GDM1 (cell line): ENCODE data around the gene GNA15.

Experiments used
- DNase-seq: peaks from one replicate; lab custom pipeline; 2025; lab: John Stamatoyannopoulos, UW

Gene GNA15

DNA sequence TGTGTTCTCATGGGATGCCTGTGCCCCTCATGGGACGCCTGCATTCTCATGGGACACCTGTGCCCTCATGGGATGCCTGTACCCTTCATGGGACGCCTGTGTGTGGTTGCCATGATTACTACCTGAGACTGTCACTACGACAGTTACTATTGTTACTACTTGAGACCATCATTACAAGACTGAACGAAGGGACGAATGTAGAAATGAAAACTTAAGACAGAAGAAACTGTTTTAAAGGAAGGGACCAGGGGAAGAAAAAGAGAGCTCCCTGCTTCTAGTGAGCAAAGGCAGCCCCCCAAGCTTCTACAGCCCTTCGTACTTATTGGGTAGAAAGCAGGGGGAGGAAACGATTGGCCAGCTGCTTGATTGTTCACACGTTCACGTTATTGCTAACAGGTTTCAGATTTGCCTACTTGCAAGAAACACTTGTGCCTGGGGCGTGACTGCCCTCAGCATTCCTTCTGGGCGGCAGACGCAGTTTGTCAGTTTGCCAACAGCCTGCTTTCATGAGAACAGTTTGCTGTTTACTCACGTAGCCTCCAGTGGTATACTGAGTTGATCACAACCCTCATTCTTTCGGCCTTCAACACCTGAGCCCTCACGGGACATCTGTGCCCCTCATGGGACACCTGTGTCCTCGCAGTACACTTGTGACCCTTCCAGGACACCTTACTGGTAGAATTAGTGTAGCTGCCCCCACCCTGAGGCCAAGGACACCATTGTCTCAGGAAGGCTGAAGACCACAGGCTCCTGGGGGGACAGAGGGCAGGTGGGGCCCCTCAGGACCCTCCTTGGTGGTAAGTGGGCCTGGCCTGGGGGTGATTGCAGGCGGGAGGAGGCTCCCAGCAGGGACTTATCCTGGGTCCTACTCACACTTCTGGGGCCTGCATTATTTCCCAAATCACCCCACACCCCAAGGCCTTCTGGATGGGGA lies 40.2 kb downstream of the GNA15 start:
- no peak for DNase-seq

DNA sequence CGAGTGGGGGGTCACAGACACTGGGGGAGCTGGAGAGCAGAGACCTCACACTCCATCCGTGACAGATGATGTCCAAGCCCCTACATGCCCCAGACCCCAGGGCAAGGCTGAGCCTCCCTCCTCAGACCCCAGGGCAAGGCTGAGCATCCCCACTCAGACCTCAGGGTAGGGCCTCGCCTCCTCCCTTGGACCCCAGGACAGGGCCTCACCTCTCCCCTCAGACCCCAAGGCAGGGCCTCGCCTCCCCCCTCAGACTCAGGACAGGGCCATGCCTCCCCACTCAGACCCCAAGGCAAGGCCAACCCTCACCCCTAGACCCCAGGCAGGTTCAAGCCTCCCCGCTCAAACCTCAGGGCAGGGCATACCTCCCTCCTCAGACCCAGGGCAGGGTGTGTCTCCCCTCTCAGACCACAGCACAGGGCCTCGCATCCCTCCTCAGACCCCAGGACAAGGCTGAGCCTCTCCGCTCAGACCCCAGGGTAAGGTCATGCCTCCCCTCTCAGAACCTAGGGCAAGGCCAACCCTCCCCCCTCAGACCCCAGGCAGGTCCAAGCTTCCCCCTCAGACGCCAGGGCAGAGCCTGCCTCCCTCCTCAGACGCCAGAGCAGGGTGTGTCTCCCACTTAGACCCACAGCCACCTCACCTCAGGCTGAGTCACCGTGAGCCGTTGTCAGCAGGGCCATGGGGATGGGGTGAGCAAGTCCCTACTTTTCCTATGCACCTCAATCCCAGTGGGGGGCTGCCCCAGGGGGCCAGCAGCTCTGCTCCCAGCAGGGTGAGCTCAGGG lies 41.1 kb downstream of the GNA15 start:
- DNase-seq = peak; percentile 10

DNA sequence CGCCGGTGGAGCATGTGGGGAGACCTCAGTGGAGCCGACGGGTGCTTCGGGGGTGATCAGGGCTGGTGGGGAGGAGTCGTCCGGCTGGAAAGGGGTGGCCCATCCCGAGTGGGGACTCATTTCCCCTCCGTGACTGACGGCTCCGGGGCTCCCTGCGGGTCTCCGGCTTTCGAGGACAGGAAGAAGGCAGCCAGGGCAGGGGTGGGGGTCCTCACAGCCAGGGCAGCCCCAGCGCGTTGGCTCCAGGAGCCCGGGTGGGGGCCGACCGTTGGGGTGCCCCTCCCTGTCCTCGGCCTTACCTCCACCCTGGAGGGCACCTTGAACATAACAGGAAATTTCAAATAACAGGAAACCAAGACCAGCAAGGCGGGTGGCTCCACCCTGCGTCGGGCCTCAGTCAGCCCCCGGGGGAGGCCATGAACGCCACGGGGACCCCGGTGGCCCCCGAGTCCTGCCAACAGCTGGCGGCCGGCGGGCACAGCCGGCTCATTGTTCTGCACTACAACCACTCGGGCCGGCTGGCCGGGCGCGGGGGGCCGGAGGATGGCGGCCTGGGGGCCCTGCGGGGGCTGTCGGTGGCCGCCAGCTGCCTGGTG lies 42.6 kb downstream of the GNA15 start, which contains the start of gene S1PR4:
S1PR4 (plus strand) TSS at position 393 of the 596 bp plus-strand sequence; CDS start at position 417, 24 bp downstream.
- DNase-seq = peak; percentile 55

DNA sequence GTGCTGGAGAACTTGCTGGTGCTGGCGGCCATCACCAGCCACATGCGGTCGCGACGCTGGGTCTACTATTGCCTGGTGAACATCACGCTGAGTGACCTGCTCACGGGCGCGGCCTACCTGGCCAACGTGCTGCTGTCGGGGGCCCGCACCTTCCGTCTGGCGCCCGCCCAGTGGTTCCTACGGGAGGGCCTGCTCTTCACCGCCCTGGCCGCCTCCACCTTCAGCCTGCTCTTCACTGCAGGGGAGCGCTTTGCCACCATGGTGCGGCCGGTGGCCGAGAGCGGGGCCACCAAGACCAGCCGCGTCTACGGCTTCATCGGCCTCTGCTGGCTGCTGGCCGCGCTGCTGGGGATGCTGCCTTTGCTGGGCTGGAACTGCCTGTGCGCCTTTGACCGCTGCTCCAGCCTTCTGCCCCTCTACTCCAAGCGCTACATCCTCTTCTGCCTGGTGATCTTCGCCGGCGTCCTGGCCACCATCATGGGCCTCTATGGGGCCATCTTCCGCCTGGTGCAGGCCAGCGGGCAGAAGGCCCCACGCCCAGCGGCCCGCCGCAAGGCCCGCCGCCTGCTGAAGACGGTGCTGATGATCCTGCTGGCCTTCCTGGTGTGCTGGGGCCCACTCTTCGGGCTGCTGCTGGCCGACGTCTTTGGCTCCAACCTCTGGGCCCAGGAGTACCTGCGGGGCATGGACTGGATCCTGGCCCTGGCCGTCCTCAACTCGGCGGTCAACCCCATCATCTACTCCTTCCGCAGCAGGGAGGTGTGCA lies 43.3 kb downstream of the GNA15 start:
- no peak for DNase-seq

DNA sequence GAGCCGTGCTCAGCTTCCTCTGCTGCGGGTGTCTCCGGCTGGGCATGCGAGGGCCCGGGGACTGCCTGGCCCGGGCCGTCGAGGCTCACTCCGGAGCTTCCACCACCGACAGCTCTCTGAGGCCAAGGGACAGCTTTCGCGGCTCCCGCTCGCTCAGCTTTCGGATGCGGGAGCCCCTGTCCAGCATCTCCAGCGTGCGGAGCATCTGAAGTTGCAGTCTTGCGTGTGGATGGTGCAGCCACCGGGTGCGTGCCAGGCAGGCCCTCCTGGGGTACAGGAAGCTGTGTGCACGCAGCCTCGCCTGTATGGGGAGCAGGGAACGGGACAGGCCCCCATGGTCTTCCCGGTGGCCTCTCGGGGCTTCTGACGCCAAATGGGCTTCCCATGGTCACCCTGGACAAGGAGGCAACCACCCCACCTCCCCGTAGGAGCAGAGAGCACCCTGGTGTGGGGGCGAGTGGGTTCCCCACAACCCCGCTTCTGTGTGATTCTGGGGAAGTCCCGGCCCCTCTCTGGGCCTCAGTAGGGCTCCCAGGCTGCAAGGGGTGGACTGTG lies 44.0 kb downstream of the GNA15 start:
- no peak for DNase-seq

DNA sequence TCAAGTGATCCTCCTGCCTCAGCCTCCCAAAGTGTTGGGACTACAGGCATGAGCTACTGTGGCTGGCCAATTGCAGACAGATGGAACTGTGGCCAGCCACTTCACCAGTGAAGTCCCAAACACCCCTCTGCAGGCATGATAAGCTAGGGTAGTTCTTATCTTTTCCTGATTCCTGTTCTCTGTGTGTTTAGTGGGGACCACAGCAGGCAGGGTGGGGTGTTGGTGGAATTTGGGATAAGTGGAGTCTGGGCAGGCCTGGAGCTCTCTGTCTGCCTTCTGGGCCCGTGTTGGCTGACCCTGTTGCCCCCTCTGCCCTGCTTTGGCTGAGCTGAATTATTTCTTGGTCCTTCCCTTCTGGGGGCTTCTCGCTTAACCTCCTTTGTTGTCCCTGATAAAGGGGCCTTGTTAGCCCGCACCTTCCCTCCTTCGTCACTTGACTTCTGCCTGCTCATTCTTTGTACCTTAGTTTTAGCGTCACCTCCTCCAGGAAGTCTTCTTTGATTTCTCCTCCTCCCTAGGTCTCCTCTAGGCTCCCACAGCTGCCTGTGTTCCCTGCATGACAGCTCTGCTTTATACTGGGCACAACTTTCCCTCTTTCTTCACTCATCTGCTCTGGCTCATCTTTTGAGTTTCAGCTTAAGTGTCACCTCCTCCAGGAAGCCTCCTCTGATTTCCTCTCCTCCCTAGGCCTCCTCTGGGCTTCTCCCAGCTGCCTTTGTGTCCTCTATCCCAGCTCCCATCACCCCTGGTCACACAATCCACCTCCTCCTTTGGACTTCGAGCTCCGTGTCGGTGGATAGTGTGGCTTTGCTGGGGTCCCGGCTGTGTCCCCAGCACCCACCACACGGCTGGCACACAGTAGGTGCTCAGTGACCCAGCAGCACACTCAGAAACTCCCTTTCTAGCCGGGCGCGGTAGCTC lies 48.1 kb downstream of the GNA15 start:
- DNase-seq = no peak

DNA sequence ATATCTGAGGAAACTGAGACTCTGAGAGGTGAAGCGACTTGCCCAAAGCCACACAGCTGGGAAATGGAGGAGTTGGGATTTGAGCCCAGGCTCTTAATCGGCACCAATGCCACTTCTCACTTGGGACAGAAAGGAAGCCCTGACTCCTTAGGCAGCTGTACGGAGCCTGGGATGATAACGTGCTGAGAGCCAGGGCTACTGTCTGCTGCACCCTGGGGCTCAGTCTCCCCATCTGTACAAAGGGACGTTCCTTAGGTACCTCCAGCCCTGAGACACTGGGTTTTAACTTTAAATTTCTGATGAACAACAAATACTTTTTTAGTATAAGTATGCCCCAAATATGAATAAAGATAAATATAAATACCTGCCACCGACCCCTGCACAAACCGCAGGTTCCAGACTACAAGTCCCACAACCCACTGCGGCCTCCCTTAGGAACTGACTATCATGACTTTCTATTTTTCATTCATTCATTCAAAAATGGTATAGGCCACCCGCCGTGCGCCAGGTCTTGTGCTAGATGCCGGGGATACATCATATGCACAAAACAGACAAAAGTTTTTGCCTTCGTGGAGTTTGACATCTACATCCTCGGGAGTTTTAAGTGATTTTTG lies 49.1 kb downstream of the GNA15 start:
- DNase-seq = peak; percentile 61

DNA sequence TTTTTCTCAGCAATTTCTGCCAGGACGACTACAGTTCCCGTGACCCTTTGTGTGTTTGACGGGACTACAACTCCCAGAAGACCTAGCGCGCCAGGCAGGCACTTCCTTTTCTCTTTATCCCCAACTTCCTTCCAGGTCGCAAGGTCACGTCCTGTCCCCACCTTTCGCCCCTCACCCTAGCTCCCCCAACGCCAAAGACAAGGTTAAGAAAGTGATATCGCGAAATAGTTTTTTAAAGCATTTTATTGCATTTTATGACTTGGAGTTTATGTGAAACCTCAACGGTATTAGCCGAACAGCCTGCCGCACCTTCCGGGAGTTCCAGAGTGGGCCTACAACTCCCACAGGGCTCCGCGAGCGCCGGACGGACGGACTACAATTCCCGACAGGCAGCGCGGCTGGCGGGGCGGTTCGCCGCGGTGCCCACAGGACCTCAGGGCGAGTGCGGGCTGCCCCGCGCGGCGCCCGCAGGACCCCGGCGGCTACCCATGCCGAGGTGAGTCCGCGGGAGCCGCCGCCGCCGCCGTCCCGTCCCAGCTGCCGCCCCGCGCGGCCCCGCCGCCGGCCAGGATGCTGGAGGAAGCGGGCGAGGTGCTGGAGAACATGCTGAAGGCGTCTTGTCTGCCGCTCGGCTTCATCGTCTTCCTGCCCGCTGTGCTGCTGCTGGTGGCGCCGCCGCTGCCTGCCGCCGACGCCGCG lies 49.8 kb downstream of the GNA15 start, which contains the start of gene NCLN:
NCLN (plus strand) TSS at position 470 of the 699 bp plus-strand sequence; CDS start at position 571, 101 bp downstream.
- DNase-seq = peak; percentile 89

DNA sequence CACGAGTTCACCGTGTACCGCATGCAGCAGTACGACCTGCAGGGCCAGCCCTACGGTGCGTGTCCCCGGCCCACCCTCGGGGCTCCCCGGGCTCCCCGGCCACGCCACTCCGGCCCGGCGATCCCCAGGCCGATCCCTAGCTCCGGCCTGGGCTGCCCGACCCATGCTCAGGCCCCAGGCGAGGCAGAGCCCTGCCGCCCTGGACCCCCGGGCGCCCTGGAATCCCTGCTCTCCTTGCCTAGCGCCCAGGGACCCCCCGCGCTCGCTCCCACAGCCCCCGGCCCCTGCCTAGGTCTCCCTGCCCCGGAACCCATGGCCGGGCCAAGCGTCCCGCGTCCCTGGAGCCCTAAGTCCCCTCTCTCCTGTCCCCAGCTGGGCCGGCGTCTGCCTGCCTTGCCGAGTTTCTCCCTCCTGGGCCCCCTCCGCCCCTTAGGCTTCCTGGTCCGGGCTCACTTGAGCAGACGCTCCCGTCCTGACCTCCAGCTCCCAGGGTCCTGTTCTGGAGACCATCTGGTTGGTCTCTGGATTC lies 50.4 kb downstream of the GNA15 start:
- no peak for DNase-seq

DNA sequence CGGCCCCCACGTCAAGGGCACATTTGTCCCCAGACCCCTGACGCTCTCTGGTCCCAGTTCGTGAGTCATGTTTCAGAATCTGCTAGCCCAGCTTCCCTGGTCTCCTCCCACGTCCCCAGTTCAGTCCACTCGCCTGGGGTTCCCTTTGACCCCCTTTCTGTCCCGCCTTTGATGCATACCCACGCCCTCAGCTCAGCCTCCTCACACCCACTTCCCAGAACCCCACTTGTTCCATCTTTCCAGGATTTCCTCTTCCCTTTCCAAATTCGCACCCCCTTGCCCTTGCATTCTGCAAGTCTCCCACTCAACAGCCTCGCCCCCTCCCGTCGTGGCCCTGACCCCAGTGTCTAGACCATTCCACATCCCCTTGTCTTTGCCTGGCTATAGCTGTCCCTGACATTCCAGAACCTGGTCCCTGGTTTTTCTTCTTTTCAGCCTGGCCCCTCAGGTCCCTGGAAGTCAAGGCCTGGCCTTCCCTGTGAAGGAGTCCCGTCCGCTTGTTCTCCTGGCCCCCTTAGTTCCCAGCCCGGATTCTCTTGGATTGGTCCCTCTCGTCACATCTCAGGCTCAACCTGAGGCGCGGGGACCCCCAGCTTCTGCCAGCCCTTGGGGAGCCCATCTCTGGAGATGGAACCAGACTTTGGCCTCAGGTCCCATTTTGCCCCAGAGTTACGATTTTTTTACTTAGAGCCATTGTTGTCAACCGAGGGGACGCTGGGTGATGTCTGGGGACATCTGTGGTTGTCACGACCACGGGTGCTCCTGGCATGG lies 51.2 kb downstream of the GNA15 start:
- no peak for DNase-seq

DNA sequence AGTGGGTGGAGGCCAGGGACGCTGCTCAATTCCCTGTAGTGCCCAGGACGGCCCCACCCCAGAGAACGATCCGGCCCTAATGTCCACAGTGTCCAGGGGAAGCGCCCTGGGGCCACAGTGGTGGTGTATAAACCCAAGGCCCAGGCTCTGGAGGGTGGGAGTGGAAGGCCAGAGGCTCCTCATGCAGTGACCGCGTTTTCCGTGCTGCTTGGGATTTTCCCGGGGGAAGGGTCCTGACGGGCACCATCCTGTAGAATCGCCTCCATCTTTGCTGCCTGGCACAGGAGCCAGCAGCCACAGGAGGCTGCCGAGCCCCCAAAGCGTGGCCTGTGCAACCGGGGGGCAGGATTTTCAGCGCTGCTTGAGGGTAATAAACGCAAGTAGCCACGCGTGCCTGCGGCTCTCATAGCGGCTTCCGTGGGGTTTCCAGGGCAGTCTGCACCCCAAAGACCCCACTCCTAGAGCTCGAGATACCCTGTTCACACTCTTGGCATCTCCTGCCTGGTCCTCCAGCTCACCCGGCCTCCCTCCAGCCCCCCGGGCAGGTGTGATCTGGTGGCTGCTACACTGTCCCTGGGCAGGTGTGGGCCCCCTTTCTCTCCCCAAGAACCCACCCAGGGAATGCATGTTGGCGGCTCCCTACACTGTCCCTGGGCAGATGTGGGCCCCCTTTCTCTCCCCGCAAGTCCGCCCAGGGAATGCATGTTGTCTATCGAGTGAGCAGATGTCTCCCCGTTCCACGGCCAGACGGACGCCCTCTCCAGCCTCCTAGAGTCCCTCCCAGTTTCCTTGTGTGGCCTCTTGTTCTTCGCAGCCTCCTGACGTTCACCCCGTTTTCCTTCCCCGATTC lies 52.1 kb downstream of the GNA15 start:
- DNase-seq = no peak

DNA sequence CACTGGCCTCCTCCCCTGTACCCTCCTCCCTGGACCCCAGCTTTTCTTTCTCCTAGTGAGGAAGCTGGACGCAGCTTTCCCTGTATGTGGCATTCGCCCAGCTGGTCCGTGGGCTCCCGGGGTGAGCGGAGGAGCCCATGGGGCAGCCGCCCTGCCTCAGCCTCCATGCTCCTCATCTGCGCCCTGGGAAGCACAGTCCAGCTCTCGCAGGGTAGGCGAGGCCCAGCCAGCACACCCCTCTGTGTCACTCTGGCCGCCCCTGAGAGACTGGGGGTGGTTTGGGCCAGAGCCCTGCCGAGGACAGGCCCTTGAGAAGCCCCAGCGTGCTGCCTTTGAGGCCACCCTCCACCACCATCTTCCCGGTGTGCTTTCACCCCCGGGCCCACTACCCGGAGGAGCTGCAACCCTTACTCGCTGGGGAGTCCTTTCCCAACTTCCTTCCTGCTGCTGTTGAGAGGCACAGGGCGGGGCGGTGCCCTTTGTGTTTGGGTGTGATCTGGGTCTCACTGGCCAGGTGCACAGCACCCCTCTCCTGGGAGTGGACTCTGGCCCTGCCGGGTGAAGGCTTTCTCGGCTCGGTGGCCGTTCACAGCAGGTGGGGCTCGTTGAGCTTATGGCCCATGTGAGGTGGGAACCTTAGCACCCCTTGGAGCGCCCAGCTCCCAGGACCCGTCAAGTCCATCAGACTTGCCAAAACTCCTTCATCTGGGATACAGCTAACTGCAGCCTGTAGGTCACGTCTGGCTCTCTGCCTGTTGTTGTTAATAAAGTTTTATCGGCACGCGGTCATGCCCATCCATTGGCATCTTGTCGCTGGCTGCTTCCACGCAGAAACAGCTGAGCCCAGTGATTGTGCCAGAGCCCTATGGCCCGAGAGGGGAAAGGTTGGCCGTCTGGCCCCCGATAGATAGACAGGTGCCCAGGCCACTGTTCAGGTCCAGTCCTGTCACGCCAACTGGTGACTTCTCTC lies 53.1 kb downstream of the GNA15 start:
- no peak for DNase-seq

DNA sequence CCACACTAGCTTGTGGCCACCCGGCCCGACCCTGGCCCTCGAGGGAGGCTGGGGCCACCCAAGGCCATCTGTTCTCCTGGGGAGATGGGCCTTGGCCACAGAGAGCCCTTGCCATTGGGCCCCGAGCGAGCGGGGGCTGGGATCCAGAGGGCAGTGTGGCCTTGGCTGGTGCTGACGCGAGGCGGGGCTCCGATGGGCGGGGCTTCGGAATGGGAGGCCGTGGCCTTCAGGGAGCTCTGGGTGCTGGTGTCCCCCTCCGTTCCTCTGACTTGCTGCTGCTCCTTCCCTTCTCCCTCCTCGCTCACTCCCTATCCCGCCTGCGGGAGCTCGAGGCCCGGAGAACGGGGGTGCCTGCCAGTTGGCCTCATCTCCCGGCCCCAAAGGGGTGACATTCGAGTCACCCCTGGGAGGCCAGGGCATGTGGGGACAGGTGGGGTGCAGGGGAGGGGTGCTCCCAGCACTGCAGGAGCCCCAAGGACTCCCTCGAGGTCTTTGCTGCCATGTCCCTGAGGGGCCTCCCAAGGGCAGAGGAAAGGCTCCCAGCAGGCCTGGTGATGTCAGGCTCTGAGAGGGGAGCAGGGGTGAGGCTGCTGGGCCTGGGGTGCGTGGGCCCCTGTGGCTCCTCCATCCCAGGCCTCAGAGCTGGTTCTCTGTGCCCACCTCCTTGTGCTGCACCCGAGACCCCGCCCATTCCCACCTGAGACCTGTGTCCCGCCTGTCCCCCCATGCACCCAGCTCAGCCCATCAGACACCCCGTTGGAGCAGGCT lies 54.1 kb downstream of the GNA15 start:
- no peak for DNase-seq

DNA sequence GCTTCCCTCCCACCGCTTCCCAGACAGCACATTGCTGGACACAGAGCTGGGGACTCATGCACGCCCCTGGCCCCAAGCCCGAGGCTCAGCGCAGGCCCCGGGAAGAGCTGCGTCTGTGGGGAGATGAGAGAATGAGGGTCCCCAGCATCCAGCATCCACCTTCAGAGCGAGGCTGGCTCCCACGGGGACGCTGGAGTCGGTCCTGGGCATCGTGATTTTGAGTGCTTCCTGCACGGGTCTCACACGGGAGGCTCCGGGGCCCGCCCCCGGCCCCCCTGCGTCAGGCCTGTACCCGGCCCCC lies 54.6 kb downstream of the GNA15 start:
- DNase-seq = no peak
